ENCODE results near the gene FAM170B. TPM values are rescaled to one million over a fixed set of nuclear protein-coding genes. Genes with fewer than 3 reads are reported as not detected.

The FAM170B gene
- total RNA-seq, 2 experiments from 2014 or later: not detected

DNA sequence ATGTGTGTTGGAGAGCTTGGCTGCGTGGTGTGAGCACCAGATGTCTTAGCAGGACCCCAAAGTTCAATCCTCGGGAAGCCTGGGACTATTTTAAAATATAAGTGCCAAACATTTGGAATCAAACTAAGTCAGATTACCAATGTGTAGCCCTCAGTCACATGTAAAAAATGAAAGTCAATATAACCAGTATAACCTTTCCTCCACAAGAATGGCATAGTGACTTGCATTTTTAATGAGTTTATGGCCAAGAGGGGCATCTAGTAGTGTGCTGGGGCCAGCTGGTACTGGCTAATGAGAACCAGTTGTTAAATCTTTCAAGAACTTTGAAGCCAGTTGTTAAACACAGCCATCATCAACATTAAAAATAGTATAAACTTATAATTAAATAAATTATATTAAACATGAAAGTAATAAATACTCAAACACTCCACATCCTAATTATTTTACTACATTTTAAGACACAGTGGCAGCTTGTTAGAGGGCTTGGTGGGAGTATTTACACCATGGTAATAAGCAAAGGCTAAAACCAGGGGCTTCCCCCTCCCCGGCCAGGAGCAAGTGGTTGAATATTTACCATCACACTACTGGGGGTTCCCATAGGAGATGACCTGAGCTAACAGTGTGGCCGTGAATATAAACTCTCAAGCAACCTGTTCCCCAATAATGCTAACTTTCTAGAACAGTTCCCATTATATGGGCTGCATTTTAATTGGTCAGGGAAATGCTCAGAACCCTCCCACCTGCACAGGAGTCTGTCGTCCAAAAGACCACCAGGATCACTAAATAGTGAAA, 7.9 kb upstream of the FAM170B start:
- DNase-seq: no peak
- Mint-ChIP-seq H3K36me3 (ENCODE audit: low read depth) (no peaks in the 10 kb centered on the region), H3K9me3 (no peaks in the 10 kb centered on the region), H3K27me3 (peaks cover 1% of the 10 kb centered on the region), H3K4me1 (ENCODE audit: low read depth) (no peaks in the 10 kb centered on the region), H3K27ac (no peak overlapping the region), H3K4me3 (no peak overlapping the region)
- intact Hi-C loops (cut with micrococcal nuclease): no loop called here
- TF ChIP-seq, protein P1, sequence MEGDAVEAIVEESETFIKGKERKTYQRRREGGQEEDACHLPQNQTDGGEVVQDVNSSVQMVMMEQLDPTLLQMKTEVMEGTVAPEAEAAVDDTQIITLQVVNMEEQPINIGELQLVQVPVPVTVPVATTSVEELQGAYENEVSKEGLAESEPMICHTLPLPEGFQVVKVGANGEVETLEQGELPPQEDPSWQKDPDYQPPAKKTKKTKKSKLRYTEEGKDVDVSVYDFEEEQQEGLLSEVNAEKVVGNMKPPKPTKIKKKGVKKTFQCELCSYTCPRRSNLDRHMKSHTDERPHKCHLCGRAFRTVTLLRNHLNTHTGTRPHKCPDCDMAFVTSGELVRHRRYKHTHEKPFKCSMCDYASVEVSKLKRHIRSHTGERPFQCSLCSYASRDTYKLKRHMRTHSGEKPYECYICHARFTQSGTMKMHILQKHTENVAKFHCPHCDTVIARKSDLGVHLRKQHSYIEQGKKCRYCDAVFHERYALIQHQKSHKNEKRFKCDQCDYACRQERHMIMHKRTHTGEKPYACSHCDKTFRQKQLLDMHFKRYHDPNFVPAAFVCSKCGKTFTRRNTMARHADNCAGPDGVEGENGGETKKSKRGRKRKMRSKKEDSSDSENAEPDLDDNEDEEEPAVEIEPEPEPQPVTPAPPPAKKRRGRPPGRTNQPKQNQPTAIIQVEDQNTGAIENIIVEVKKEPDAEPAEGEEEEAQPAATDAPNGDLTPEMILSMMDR (IDR thresholded peaks at IDR 0.05): no peak
- ATAC-seq: no peak
- ChIA-PET CTCF (interaction anchor here (1.5 kb wide), 1 partner anchor 22 kb away, joined by 4 read pairs; no protein-coding TSS in a partner anchor), POLR2A (no interaction called here)

DNA sequence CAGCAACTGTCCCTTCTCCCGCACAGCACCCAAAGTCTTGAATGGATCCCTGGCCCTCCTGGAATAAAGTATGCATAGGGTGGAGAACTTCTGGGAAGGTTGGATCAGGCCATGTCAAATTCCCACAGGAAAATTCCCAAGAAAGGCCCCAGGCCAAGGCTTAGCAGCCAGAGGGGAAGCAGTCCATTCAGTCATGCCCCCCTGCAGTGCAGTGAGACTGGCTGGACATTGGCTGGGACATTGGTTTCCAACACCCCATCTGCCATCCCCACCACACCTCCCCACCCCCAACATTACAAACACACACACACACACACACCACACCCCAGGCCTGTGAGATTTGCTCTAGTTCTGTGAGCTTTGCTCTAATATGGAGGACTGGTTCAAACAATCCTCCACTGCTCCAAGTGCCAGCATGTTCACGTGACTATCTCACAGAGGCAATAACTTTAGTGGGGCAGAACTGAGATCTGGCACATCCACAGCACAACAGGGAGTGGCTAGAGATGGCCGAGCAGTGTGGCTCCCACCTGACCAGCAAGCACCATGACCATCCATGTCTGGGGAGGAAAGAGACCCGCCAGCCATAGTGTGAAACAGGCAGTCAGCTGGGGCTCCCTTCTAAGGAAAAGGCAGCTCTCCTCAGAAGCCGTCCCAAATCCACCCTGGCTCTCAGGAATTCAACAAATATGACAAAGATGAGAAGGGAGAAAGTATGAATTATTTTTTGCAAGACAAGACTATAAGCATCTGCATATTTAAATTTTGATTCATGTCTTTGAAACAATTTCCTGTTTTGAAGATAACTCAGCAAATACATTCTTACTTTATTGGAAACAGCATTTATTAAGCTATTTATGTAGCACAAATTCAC, 6.7 kb upstream of the FAM170B start:
- Mint-ChIP-seq H3K27me3 (peaks cover 5% of the 10 kb centered on the region), H3K27ac (no peak overlapping the region), H3K4me1 (ENCODE audit: low read depth) (no peaks in the 10 kb centered on the region), H3K36me3 (ENCODE audit: low read depth) (no peaks in the 10 kb centered on the region), H3K9me3 (no peaks in the 10 kb centered on the region), H3K4me3 (no peak overlapping the region)
- ChIA-PET CTCF (interaction anchor here (0.6 to 1.5 kb wide), 2 partner anchors 24 to 484 kb away, joined by 3 to 4 read pairs; no protein-coding TSS in a partner anchor), POLR2A (no interaction called here)
- intact Hi-C loops (cut with micrococcal nuclease): no loop called here
- no peak for ATAC-seq
- TF ChIP-seq, protein P1 (IDR thresholded peaks at IDR 0.05): no peak
- DNase-seq: no peak

GRCh38 chr10:49139846-49140195, 6.0 kb upstream of the FAM170B start:
- intact Hi-C loops (cut with micrococcal nuclease): no loop called here
- TF ChIP-seq, protein P1 (IDR thresholded peaks at IDR 0.05): no peak
- H3K9me3 Mint-ChIP-seq: no peaks in the 10 kb centered on the region

DNA sequence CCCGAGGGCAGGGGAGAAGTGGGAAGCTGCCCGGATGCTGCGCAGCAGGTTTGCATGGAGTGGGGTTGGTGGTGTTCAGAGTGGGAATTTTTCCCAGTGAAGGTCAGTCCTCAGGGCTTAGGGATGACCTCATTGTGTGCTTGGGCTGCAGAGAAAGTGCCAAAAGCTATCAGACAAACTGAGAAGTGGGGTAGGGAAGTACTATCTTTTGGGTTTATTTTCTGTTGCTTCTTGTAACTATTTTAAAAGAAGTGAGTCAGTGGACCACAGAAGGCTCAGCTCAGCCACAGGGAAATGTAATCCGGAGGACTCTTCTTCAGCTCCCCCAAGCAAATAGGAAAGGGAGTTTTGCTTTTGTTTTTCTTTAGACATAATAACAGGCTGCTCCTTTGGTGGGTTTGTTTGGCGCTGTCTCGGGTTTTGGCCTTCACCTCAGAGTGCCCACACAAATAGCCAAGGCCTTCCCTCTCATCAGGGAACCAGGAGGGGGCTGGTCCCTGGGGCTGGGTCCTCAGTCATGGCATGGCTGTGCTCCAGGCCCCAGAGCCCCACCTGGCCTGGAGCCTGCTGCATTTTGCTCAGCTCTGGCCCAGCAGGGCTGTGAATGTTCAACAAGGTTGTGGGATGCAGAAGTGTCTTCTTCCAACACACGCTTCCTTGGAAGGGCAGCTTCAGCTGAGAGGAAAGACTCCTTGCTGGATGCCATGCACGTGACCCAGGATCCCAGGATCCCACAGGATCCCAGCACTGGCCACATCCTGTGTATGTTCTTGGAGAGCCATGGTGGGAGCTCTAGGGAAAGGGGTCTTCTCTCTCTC, 5.4 kb upstream of the FAM170B start:
- intact Hi-C loops (cut with micrococcal nuclease): no loop called here
- no peaks in the 10 kb centered on the region for H3K36me3 Mint-ChIP-seq (ENCODE audit: low read depth)
- ChIA-PET POLR2A (interaction anchor here (0.8 kb wide), 1 partner anchor 20 kb away, joined by 3 read pairs; no protein-coding TSS in a partner anchor), CTCF (no interaction called here)
- no peaks in the 10 kb centered on the region for H3K4me1 Mint-ChIP-seq (ENCODE audit: low read depth)
- H3K9me3 Mint-ChIP-seq: no peaks in the 10 kb centered on the region
- no peak overlapping the region for H3K27ac Mint-ChIP-seq
- TF ChIP-seq, protein P1 (IDR thresholded peaks at IDR 0.05): no peak
- ATAC-seq (no peak), DNase-seq (no peak)
- H3K4me3 Mint-ChIP-seq: no peak overlapping the region
- H3K27me3 Mint-ChIP-seq: peaks cover 5% of the 10 kb centered on the region

More at GRCh38 chr10:49139846-49140195, 6.0 kb upstream of the FAM170B start:
- DNase-seq (no peak), ATAC-seq (peak; percentile 60)
- Mint-ChIP-seq H3K4me1 (ENCODE audit: low read depth) (no peaks in the 10 kb centered on the region), H3K27ac (no peak overlapping the region), H3K36me3 (ENCODE audit: low read depth) (no peaks in the 10 kb centered on the region), H3K27me3 (peaks cover 5% of the 10 kb centered on the region), H3K4me3 (no peak overlapping the region)
- POLR2A ChIA-PET: no interaction called here
- CTCF ChIA-PET: no interaction called here
